OCI-LY7 (cell line): ENCODE data around the gene TNS3. TPM values are rescaled to one million over a fixed set of nuclear protein-coding genes. Genes with fewer than 3 reads are reported as not detected.

Source experiments
- BruUV-seq: library from RNA; stranded (reverse); fragments of 400-500 nt; replicated peaks from 2 replicates; lab custom pipeline; 2021; lab: Mats Ljungman, UMichigan
- CTCF ChIA-PET: fragments of 300-600 bp; sonication (Branson Sonifier 250); formaldehyde crosslinking; loops from one replicate; lab custom pipeline; 2022; ENCODE audit warnings: antibody characterized with exemption; ENCODE audit not compliant: unreplicated experiment; lab: Charles Lee
- POLR2A ChIA-PET: fragments of 300-600 bp; sonication (Branson Sonifier 250); formaldehyde crosslinking; loops from one replicate; lab custom pipeline; 2022; ENCODE audit warnings: antibody characterized with exemption; lab: Charles Lee
- DNase-seq: peaks from one replicate; pipeline ENCODE4 v3.0.0-alpha.2; 2015; ENCODE audit warnings: low spot score
- H2AFZ ChIP-seq: fragments of 200-600 bp; sonication (generic), shearing (Covaris generic); 2 replicates; pipeline ENCODE4 v1.6.1; 2014; ENCODE audit warnings: mild to moderate bottlenecking, antibody characterized with exemption, low read length, moderate library complexity
- H3K27ac ChIP-seq: fragments of 200-600 bp; sonication (generic); 2 replicates; pipeline ENCODE4 v1.5.1; 2014; ENCODE audit warnings: mixed run types, low read depth, mild to moderate bottlenecking, moderate library complexity, low read length, inconsistent platforms; ENCODE audit not compliant: poor library complexity, severe bottlenecking
- H3K36me3 ChIP-seq: fragments of 200-600 bp; sonication (generic); 2 replicates; pipeline ENCODE4 v1.6.1; 2014; ENCODE audit warnings: mild to moderate bottlenecking, antibody characterized with exemption, low read length, moderate library complexity, mixed read lengths; ENCODE audit not compliant: insufficient read depth
- H3K4me1 ChIP-seq: fragments of 200-600 bp; sonication (generic); 2 replicates; pipeline ENCODE4 v1.5.1; 2014; ENCODE audit warnings: mild to moderate bottlenecking, low read length; ENCODE audit not compliant: insufficient read depth, poor library complexity, severe bottlenecking
- H3K4me2 ChIP-seq: fragments of 200-600 bp; sonication (generic); 2 replicates; pipeline ENCODE4 v1.6.1; 2014; ENCODE audit warnings: mild to moderate bottlenecking, low read length
- H3K4me3 ChIP-seq: fragments of 200-600 bp; sonication (generic); 2 replicates; pipeline ENCODE4 v1.5.1; 2014; ENCODE audit warnings: mild to moderate bottlenecking, low read depth, low read length; ENCODE audit not compliant: poor library complexity, severe bottlenecking
- H3K79me2 ChIP-seq: fragments of 200-600 bp; sonication (generic); 2 replicates; pipeline ENCODE4 v1.6.1; 2016; ENCODE audit warnings: low read depth, mild to moderate bottlenecking, low read length, moderate library complexity, mixed read lengths; ENCODE audit not compliant: insufficient read depth
- H3K9me2 ChIP-seq: fragments of 200-600 bp; sonication (generic); 2 replicates; pipeline ENCODE4 v1.6.1; 2016; ENCODE audit warnings: mild to moderate bottlenecking, low read length, mixed read lengths; ENCODE audit not compliant: insufficient read depth
- H3K9me3 ChIP-seq: fragments of 200-600 bp; sonication (generic); 2 replicates; pipeline ENCODE4 v1.6.1; 2014; ENCODE audit warnings: mild to moderate bottlenecking, mixed run types, low read length, mixed read lengths
- H4K20me1 ChIP-seq: fragments of 200-600 bp; sonication (generic); 2 replicates; pipeline ENCODE4 v1.6.1; 2014; ENCODE audit warnings: mild to moderate bottlenecking, antibody characterized with exemption, low read length, moderate library complexity, mixed read lengths; ENCODE audit not compliant: insufficient read depth
- EZH2phosphoT487 ChIP-seq: fragments of 200-600 bp; sonication (generic); IDR thresholded peaks from 2 replicates; pipeline ENCODE4 v1.6.1; 2018; ENCODE audit warnings: low read depth, borderline replicate concordance, mild to moderate bottlenecking, mixed run types, antibody characterized with exemption, low read length, moderate library complexity, mixed read lengths
- intact Hi-C: fragments of 100-400 bp; cut with micrococcal nuclease; formaldehyde crosslinking; loops from one replicate; pipeline ENCODE4 v1.10.0; 2022; ENCODE audit not compliant: unreplicated experiment
- total RNA-seq, 2 experiments: library from RNA; depleted of rRNA in 1 of 2; stranded (reverse); fragments of >200 nt in 1 of 2; shearing (Covaris generic) in 1 of 2; gene quantifications; 2 replicates each; pipeline ENCODE4 v1.2.3, GENCODE V29; 2014 to 2022
- TF ChIP-seq, protein P1 (sequence below): fragments of 200-600 bp; sonication (generic); conservative IDR thresholded peaks from 2 replicates; pipeline ENCODE4 v1.5.1; 2014; ENCODE audit warnings: mild to moderate bottlenecking, antibody characterized with exemption, low read length, moderate library complexity, mixed read lengths

The TNS3 gene
- total RNA-seq, 2 experiments from 2014 or later, result 9.5 to 42.1 TPM

DNA sequence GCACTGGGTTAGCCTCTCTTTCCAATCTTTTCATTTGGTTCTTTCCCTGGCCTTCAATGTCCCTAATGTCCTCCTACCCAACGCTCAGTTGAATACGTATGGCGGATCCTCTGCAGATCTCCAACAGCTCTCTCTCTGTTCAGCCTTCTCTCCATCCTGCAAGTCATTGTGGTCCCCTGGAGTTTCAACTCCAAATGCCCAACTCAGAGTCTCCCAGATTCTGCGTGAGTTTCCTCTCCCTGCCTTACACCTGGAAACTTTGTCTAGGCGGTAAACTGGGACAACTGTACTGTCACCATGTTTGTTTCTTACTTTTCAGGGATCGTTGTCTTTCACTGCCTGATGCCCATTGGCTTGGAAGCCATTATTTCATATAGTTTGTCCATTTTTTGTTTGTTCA lies 273.1 kb downstream of the TNS3 start:
- Histone ChIP-seq H3K4me3 (no peak overlapping the region), H4K20me1 (no peaks in the 10 kb centered on the region), H3K9me2 (no peaks in the 10 kb centered on the region), H3K9me3 (no peaks in the 10 kb centered on the region), H3K4me1 (no peaks in the 10 kb centered on the region), H2AFZ (no peak overlapping the region), H3K36me3 (no peaks in the 10 kb centered on the region), H3K4me2 (no peak overlapping the region), H3K27ac (no peak overlapping the region), H3K79me2 (no peaks in the 10 kb centered on the region)
- TF ChIP-seq EZH2phosphoT487, result no peak
- TF ChIP-seq, protein P1, sequence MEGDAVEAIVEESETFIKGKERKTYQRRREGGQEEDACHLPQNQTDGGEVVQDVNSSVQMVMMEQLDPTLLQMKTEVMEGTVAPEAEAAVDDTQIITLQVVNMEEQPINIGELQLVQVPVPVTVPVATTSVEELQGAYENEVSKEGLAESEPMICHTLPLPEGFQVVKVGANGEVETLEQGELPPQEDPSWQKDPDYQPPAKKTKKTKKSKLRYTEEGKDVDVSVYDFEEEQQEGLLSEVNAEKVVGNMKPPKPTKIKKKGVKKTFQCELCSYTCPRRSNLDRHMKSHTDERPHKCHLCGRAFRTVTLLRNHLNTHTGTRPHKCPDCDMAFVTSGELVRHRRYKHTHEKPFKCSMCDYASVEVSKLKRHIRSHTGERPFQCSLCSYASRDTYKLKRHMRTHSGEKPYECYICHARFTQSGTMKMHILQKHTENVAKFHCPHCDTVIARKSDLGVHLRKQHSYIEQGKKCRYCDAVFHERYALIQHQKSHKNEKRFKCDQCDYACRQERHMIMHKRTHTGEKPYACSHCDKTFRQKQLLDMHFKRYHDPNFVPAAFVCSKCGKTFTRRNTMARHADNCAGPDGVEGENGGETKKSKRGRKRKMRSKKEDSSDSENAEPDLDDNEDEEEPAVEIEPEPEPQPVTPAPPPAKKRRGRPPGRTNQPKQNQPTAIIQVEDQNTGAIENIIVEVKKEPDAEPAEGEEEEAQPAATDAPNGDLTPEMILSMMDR, result no peak
- ChIA-PET POLR2A (no interaction called here), CTCF (no interaction called here)
- intact Hi-C loops, result no loop called here
- no TSS peak for BruUV-seq
- no peak for DNase-seq

DNA sequence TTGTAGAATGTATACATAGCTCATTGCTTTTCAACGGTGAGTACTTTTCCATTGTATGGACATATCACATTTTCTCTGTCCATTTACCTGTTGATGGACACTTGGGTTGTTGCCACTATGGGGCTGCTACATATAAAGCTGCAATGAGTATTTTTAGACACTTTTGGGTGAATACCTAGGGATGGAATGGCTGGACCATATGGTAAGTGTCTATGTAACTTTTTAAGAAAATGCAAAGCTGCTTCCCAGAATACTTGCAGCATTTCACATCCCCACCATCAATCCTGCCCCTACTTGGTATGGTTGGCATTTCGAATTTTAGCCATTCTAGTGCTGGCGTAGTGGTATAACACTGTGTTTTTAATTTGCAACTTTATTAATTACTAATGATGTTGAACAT lies 274.6 kb downstream of the TNS3 start:
- ChIA-PET CTCF (no interaction called here), POLR2A (interaction anchor here (0.8 to 1.5 kb wide), 2 partner anchors 14 to 37 kb away, joined by 3 to 5 read pairs; no protein-coding TSS in a partner anchor)
- Histone ChIP-seq H3K27ac (no peak overlapping the region), H3K9me3 (no peaks in the 10 kb centered on the region), H3K4me3 (no peak overlapping the region), H4K20me1 (no peaks in the 10 kb centered on the region), H3K4me2 (no peak overlapping the region), H3K36me3 (no peaks in the 10 kb centered on the region), H3K9me2 (no peaks in the 10 kb centered on the region), H2AFZ (no peak overlapping the region), H3K79me2 (no peaks in the 10 kb centered on the region), H3K4me1 (no peaks in the 10 kb centered on the region)
- intact Hi-C loops, result no loop called here
- TF ChIP-seq, protein P1, result no peak
- TF ChIP-seq EZH2phosphoT487, result no peak
- no peak for DNase-seq
- no TSS peak for BruUV-seq

DNA sequence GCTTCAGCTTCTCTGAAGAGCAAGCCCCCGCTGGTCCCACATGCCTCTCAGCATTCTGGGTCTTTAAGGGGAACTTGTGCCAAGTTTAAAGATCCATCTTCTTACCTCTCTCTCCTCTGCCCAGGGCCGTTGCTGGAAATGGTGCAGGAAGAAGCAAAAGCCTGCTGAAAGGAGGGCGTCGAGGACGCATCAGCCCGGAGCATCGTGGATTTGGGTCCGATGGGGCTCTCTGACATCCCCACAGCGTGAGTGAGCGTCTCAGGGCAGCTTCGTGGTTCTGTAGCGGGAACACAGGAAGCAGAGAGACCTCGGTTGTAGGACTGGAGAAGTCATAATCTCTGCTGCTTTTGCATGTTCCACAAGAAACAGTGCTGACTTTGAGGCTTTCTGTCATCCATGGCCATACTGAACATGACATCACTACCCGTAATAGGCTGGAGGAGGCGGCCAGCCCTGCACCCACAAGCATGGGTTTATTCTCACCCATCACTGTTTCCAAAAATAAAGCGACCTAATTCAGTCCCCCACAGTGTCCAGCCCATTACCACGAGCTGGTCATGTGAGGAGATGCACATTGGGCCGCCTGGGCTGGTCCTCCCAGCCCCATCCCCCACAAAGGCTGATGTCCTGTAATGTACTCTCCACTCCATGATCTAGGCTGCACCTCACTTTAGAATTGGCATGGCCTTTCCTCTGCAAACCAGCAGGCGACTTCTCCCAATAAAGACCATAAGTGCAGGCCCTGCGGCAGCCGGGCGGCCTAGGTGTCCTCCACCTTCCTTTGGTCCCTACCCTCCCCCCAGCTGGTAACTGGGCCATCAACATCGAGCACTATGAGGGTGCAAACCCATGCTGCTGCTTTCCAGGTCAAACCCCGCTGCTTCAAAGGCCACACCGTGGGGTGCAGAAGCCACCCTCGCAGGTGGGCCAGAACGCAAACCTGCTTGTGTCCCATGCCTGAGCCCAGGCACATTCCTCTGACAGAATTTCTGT lies 276.9 kb downstream of the TNS3 start:
- no peak for TF ChIP-seq EZH2phosphoT487
- TF ChIP-seq, protein P1, result no peak
- Histone ChIP-seq H3K9me3 (no peaks in the 10 kb centered on the region), H2AFZ (no peak overlapping the region), H4K20me1 (no peaks in the 10 kb centered on the region), H3K4me2 (no peak overlapping the region), H3K79me2 (no peaks in the 10 kb centered on the region), H3K36me3 (no peaks in the 10 kb centered on the region), H3K9me2 (no peaks in the 10 kb centered on the region), H3K27ac (no peak overlapping the region), H3K4me3 (no peak overlapping the region), H3K4me1 (no peaks in the 10 kb centered on the region)
- no peak for DNase-seq
- intact Hi-C loops, result no loop called here
- CTCF ChIA-PET, result no interaction called here
- POLR2A ChIA-PET, result no interaction called here
- BruUV-seq, result no TSS peak
